Esophagus squamous epithelium (tissue), 5 donors: ENCODE data around the gene DLX1. TPM values are rescaled to one million over a fixed set of nuclear protein-coding genes. Genes with fewer than 3 reads are reported as not detected.

Experiments used
- DNase-seq: peaks from one replicate; lab custom pipeline; 2025; lab: John Stamatoyannopoulos, UW
- H3K27ac ChIP-seq, 4 donors: fragments of 200-600 bp; sonication (generic); one replicate each; pipeline ENCODE4 v1.5.1; 2016 to 2019; ENCODE audit warnings: mild to moderate bottlenecking in 1 of 4
- H3K27me3 ChIP-seq, 4 donors: fragments of 200-600 bp; sonication (generic); 1 replicate in 3 of 4; 2 replicates in 1 of 4; pipeline versions ENCODE4 v1.5.1 to v1.6.0; 2017 to 2021; ENCODE audit warnings: antibody characterized with exemption in 1 of 4
- H3K36me3 ChIP-seq, 3 donors: fragments of 200-600 bp; sonication (generic); one replicate each; pipeline ENCODE4 v1.5.1; 2016 to 2019
- H3K4me1 ChIP-seq, 3 donors: fragments of 200-600 bp; sonication (generic); one replicate each; pipeline ENCODE4 v1.5.1; 2017 to 2019
- H3K4me3 ChIP-seq, 4 donors: fragments of 200-600 bp; sonication (generic); 1 replicate in 3 of 4; 2 replicates in 1 of 4; pipeline ENCODE4 v1.5.1; 2016 to 2019; ENCODE audit warnings: mild to moderate bottlenecking in 2 of 4, moderate library complexity in 1 of 4
- H3K9me3 ChIP-seq, 3 donors: fragments of 200-600 bp; sonication (generic); one replicate each; pipeline ENCODE4 v1.5.1; 2016 to 2019
- CTCF ChIP-seq, 6 experiments: fragments of 450-650 bp in 4 of 6; fragments of 200-600 bp in 2 of 6; sonication (generic) in 2 of 6; IDR thresholded peaks; one replicate each; pipeline ENCODE4 v1.5.1; 2016 to 2019; ENCODE audit warnings: antibody characterized with exemption in 6 of 6, mild to moderate bottlenecking in 4 of 6, moderate library complexity in 4 of 6
- POLR2A ChIP-seq, 4 donors: fragments of 450-650 bp; IDR thresholded peaks; one replicate each; pipeline ENCODE4 v1.6.1; 2017; ENCODE audit warnings: antibody characterized with exemption in 4 of 4, mild to moderate bottlenecking in 4 of 4, moderate library complexity in 3 of 4
- WGBS, 2 donors: methylation state at CpG; one replicate each; pipeline ENCODE4 v1.1.5; 2018; 5-methylcytosine and 5-hydroxymethylcytosine counted together
- intact Hi-C: fragments of 100-400 bp; cut with DNase I; formaldehyde crosslinking; loops from one replicate; pipeline ENCODE4 v1.15.0; 2022
- total RNA-seq, 4 donors: library from RNA; depleted of rRNA; stranded (reverse); fragments of >200 nt; gene quantifications; one replicate each; pipeline ENCODE4 v1.1.0, GENCODE V29; 2016
- donor health status: DM: yes; HTN: yes; CAD: no.

DLX1 gene
- total RNA-seq, 4 donors from 2014 or later = not detected

GRCh38 chr2:172046080-172046678 lies 39.1 kb upstream of the DLX1 start:
- DNase-seq = no peak
- Histone ChIP-seq H3K27ac (no peak overlapping the region), H3K4me1 (no peaks in the 10 kb centered on the region), H3K27me3 (no peaks in the 10 kb centered on the region), H3K36me3 (no peaks in the 10 kb centered on the region), H3K9me3 (no peaks in the 10 kb centered on the region), H3K4me3 (no peak overlapping the region)
- WGBS, 2 donors = 43 to 44% methylated on average over 1 of the region's 1 CpG
- intact Hi-C loops = no loop called here
- TF ChIP-seq POLR2A (IDR thresholded peaks at IDR 0.05) = no peak
- no peak for TF ChIP-seq CTCF (IDR thresholded peaks at IDR 0.05)

GRCh38 chr2:172046866-172047565 lies 38.3 kb upstream of the DLX1 start:
- no peak for DNase-seq
- intact Hi-C loops = no loop called here
- 73 to 82% methylated on average over 3 of the region's 3 CpGs for WGBS, 2 donors
- Histone ChIP-seq H3K27me3 (no peaks in the 10 kb centered on the region), H3K9me3 (no peaks in the 10 kb centered on the region), H3K4me1 (no peaks in the 10 kb centered on the region), H3K27ac (no peak overlapping the region), H3K36me3 (no peaks in the 10 kb centered on the region), H3K4me3 (no peak overlapping the region)
- no peak for TF ChIP-seq POLR2A (IDR thresholded peaks at IDR 0.05)
- no peak for TF ChIP-seq CTCF (IDR thresholded peaks at IDR 0.05)

GRCh38 chr2:172047566-172048507 lies 37.5 kb upstream of the DLX1 start:
- intact Hi-C loops = no loop called here
- no peak for TF ChIP-seq CTCF (IDR thresholded peaks at IDR 0.05)
- no peak for TF ChIP-seq POLR2A (IDR thresholded peaks at IDR 0.05)
- H3K4me1 ChIP-seq = no peaks in the 10 kb centered on the region
- DNase-seq = no peak
- no peak overlapping the region for H3K27ac ChIP-seq
- no peaks in the 10 kb centered on the region for H3K9me3 ChIP-seq
- no peak overlapping the region for H3K4me3 ChIP-seq
- H3K36me3 ChIP-seq = no peaks in the 10 kb centered on the region
- H3K27me3 ChIP-seq = no peaks in the 10 kb centered on the region
- WGBS, 2 donors = 90 to 95% methylated on average over 8 of the region's 8 CpGs

GRCh38 chr2:172048508-172049503 lies 36.5 kb upstream of the DLX1 start:
- TF ChIP-seq POLR2A (IDR thresholded peaks at IDR 0.05) = no peak
- no peak for TF ChIP-seq CTCF (IDR thresholded peaks at IDR 0.05)
- Histone ChIP-seq H3K27me3 (no peaks in the 10 kb centered on the region), H3K27ac (no peak overlapping the region), H3K4me1 (no peaks in the 10 kb centered on the region), H3K4me3 (no peak overlapping the region), H3K36me3 (no peaks in the 10 kb centered on the region), H3K9me3 (no peaks in the 10 kb centered on the region)
- no peak for DNase-seq
- WGBS, 2 donors = 91 to 94% methylated on average over 6 of the region's 6 CpGs
- intact Hi-C loops = no loop called here
